ENCODE results near the gene CMTR1.
"Not testable (repeated sequence)": the region's sequence is repeated elsewhere in the genome, so short reads cannot be mapped to it uniquely, and the experiment has no call there.

The CMTR1 gene

GRCh38 chr6:37432916-37433656 is at the start of gene CMTR1:
CMTR1 (plus strand) TSS chr6:37433221; CDS start chr6:37435630, 2,409 bp downstream.
- FAIRE-seq, result peak; percentile 26

- FAIRE-seq, result no peak
Observed at GRCh38 chr6:37388578-37388977, 44.4 kb upstream of the CMTR1 start.

- no peak for FAIRE-seq
Observed at GRCh38 chr6:37389857-37390256, 43.2 kb upstream of the CMTR1 start.

GRCh38 chr6:37391120-37391519 is 41.9 kb upstream of the CMTR1 start:
- FAIRE-seq, result no peak

GRCh38 chr6:37392821-37393220 is 40.2 kb upstream of the CMTR1 start:
- FAIRE-seq, result no peak

- no peak for FAIRE-seq
Observed at GRCh38 chr6:37393381-37393929, 39.6 kb upstream of the CMTR1 start.

- no peak for FAIRE-seq
Observed at GRCh38 chr6:37396571-37397180, 36.3 kb upstream of the CMTR1 start.

GRCh38 chr6:37399131-37399530 is 33.9 kb upstream of the CMTR1 start:
- FAIRE-seq, result no peak

GRCh38 chr6:37399795-37400490 is 33.1 kb upstream of the CMTR1 start:
- no peak for FAIRE-seq

- not testable (repeated sequence) for FAIRE-seq
Observed at GRCh38 chr6:37401658-37402057, 31.4 kb upstream of the CMTR1 start.

GRCh38 chr6:37406726-37407341 is 26.2 kb upstream of the CMTR1 start:
- no peak for FAIRE-seq

GRCh38 chr6:37407948-37408347 is 25.1 kb upstream of the CMTR1 start:
- no peak for FAIRE-seq

- no peak for FAIRE-seq
Observed at GRCh38 chr6:37409501-37409900, 23.5 kb upstream of the CMTR1 start.

GRCh38 chr6:37417393-37417792 is 15.6 kb upstream of the CMTR1 start:
- no peak for FAIRE-seq

- FAIRE-seq, result no peak
Observed at GRCh38 chr6:37418722-37419121, 14.3 kb upstream of the CMTR1 start.

- FAIRE-seq, result no peak
Observed at GRCh38 chr6:37426058-37426944, 6.7 kb upstream of the CMTR1 start.

GRCh38 chr6:37426945-37427510 is 6.0 kb upstream of the CMTR1 start:
- no peak for FAIRE-seq

GRCh38 chr6:37429352-37429750 is 3.7 kb upstream of the CMTR1 start:
- no peak for FAIRE-seq

- FAIRE-seq, result no peak
Observed at GRCh38 chr6:37432590-37432915, 468 bp upstream of the CMTR1 start.

- no peak for FAIRE-seq
Observed at GRCh38 chr6:37433657-37434271, 743 bp downstream of the CMTR1 start.

- FAIRE-seq, result no peak
Observed at GRCh38 chr6:37435373-37435772, 2.4 kb downstream of the CMTR1 start.

All from endometrium (tissue), 2 donors.